Cardiac fibroblast (primary cell): ENCODE results near the gene RPS6KA4.

Experiments used
- DNase-seq, 2 donors: peaks; one replicate each; pipeline versions ENCODE4 v3.0.0 to v3.0.0-alpha.2; 2010; ENCODE audit warnings: low read depth in 2 of 2
- H3K4me3 ChIP-seq, 2 donors: replicated peaks in 1 of 2; 1 replicate in 1 of 2; 2 replicates in 1 of 2; pipeline ENCODE4 v1.5.1; 2011; ENCODE audit warnings: low read depth in 2 of 2, low read length in 2 of 2, mild to moderate bottlenecking in 2 of 2, moderate library complexity in 1 of 2
- CTCF ChIP-seq: IDR thresholded peaks from one replicate; pipeline ENCODE4 v1.5.1; 2011; ENCODE audit warnings: low read depth, mild to moderate bottlenecking, low read length, inconsistent platforms

RPS6KA4 gene

GRCh38 chr11:64356498-64357411 is 2.2 kb upstream of the RPS6KA4 start:
- peak; percentile 57 to 60 for DNase-seq
- TF ChIP-seq CTCF, result peak; percentile 54
- H3K4me3 ChIP-seq, result no peak overlapping the region

DNA sequence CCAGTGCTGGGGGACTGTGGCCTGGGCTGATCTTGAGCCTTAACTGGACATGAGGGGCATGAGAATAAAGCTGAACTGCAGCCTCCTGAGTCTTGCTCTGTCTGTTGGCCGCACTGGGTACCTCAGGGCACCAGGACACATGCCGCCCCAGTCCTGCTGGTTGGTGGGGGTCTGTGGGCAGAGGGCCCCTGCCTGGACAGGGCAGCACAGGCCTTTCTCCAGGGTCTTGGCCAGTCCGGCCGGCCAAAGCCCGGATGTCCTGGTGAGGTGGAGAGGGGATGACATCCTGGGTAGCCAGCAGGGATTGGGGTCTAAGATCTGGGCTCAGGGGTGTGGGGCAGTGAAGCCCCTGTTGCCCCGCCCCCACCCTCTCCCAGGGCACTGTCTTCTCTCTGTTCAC is 1.5 kb upstream of the RPS6KA4 start:
- no peak for TF ChIP-seq CTCF
- DNase-seq, result no peak
- H3K4me3 ChIP-seq, result no peak overlapping the region

DNA sequence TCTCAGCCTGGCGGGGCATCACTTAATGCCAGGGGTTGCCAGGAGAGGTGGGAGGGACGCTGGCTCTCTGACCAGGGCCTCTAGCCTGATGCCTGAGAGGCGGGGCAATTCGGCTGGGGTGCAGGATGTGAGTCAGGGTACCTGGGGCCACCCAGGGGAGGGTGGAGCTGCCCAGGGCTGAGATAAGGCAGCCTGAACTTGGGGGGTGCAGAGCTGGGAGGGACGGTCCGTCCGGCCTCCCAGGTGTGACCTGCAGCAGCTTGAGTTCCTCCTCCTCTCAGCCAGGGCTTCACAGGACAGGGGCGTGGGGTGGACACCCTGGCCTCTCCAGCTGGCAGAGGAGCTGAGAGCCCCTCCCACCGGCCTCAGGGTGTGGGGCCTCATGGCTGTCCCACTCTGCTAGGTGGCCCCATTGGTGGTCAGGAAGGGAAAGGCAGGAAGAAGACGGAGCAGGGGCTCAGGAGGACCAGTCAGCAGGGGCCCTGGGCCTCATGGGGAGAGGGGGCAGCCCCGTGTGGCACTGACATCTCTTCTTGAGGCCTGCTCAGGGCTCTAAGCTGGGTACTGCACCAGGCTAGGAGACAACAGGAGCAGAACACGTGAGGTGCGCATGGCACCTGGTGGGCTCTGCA is 942 bp upstream of the RPS6KA4 start:
- DNase-seq, result peak; percentile 19 to 21
- peak overlapping the region; percentile 44 to 50 for H3K4me3 ChIP-seq
- no peak for TF ChIP-seq CTCF

DNA sequence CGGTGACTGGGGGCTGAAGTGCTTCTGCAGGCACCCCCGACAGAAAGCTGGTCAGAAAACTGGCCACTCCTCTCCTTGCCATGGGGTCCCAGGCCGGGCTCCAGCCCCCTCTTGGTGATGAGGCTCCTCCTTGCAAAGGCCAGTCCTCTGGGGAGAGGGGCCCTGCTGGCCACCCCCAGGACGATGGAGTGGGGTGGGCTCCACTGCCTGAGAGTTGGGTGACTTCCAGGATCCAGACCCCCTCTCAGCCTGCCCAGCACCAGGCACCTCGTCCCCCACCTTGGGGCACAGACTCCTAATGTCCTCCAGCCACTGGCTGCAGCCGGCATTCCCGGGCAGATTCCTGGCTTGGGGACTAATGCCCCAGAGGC is 441 bp upstream of the RPS6KA4 start:
- H3K4me3 ChIP-seq, result peak overlapping the region; percentile 44 to 50
- no peak for DNase-seq
- TF ChIP-seq CTCF, result no peak

- peak overlapping the region; percentile 97 to 98 for H3K4me3 ChIP-seq
- DNase-seq, result no peak
- TF ChIP-seq CTCF, result no peak
These were observed 917 bp downstream of the RPS6KA4 start for GRCh38 chr11:64359712-64360445.

GRCh38 chr11:64360448-64360921 is 1.5 kb downstream of the RPS6KA4 start:
- DNase-seq, result no peak
- no peak for TF ChIP-seq CTCF
- H3K4me3 ChIP-seq, result no peak overlapping the region
